NCI-H2107 (cell line): ENCODE measurements around the gene SEMA5A.
"Not testable (repeated sequence)": the region's sequence is repeated elsewhere in the genome, so short reads cannot be mapped to it uniquely, and the experiment has no call there.

Source experiments
- DNase-seq: peaks from one replicate; lab custom pipeline; 2025; lab: John Stamatoyannopoulos, UW

SEMA5A gene

DNA sequence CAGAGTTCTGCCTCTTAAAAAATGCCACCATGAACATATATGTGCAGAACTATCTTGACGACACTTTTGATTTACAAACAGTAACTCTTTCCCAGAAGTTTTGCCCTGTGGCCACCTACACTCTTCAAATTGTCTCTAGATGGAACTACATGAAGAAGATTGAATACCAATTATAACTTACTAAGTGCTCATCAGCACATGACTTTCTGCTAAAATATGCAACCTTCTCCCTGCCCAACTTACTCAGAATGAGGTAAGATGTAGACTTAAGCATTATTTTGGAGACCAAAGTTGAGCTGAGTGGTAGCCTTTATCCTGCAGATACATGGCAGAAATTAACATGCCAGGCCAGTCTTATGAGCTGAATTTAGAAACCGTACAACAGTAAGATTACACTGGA is 105.4 kb downstream of the SEMA5A start:
- no peak for DNase-seq

DNA sequence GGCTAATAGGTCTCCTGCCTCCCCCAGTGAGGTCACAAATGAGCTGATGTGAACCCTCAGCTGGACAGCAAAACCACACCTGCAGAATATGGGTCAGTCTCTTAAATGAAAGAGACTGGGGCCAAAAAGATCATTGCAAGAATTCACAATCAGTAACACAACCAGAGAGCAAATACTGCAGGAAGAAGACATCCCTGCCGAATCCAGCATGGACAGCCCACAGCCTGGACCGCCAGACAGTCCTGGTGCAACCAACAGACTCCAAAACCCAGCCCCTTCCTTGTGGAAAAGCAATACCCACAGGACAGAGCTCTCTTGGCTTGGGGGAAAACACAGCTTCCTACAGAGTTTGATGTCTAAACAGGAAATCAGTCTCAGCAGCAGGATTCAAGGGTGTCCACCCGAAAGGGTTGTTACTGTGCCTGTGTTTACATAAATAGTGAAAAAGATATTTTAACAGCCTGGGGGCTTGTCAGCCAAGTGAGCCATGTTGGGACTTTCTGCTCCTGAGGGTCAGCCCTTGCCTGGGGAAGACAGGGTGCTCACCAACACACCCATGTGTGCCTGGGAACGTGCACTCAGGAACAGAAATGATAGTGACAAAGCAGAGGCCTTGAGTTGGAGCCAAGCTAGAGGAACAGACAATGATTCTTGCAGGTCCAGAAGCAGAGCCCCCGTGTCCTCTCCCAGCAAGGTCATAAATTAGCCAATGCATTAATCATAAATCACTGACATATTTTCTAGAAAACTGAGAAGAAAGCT is 106.2 kb downstream of the SEMA5A start:
- DNase-seq: no peak

DNA sequence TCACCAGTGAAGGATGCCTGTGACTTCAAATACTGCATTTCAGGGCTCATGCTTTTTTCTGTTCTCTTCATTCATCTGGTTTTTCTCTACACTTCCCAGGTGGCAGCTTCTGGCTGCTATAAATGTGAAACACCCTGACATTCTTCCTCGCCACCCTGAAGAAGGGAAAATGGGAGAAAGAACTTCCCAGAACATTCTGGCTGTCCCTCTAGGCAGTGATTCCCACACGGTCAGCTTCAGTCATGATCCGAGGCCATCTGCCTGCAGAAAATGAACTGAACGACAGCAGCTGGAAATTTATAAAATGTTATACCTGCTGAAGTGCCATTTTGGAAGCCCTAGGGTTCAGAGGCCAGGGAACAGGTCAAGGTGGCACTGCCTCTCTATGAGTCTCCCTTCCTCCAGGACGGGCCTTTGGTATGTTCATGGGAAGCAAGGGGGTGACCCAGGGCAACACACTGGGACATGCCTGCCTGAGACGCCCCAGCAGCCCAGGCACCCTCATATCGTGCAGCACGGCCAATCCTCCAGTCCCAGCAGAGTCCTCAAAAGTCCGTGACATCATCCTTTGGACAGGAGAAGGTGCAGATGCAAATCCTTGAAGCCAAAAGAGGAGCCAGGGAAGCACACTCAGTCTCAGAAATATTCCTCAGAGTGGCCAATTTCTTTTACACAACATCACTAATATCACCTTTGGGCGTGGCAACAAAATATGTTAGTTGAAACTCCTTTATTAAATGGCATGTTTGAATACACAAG is 107.1 kb downstream of the SEMA5A start:
- DNase-seq: no peak

DNA sequence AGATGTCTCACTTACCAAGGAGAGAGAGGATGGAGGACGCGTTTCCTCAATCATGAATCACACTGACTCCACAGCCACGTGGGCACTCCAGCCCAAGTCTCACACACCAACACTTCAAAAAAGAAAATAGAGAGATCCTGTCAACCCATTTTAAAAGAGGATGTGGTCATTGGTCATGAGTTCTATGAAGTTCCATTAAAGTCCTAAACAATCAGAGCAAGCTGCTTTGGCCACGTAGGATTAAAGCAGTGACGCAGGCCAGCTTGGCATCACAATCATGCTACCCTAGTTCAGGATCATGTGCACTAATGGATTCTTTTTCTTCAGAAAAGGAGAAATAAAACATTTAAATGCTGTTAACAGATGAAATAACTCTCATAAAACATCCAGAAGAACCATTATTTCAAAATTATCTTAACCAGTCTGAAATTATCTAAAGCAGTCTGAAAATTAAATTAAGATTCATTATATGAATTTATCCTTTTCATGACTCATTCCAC is 108.1 kb downstream of the SEMA5A start:
- DNase-seq: no peak

DNA sequence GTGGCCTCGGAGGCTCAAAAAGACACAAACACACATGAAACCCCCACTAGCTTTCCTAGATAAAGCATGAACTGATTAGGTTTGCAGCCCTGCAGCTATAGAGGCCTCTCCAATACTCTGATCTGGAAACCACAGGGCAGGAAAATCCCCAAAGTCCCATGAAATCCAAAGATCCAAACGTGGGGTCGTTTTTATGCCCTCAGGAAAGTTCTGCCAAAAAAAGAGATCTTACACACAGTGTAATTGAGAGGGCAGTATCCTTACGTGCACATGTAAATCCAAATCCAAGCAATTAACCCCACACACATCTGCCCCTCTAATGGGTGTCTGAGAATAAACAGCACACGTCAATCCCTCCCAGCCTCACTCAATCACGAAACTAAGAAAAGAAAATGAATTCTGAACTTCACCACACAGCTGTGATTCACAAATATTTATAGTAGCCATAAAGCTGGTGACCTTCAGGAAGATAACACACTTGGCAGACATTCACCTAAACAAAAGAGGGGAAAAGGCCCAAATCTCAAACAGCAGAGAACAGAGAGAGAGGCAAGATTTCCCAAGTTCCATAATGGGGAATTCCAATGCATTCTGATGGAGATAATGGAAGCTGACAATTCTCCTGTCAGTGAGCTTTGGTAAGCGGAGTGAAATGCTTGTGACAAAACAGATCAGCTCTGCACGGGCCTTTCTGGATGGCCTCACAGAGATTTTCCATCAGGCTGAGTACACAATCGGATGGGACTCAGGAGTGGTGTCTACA is 114.2 kb downstream of the SEMA5A start:
- no peak for DNase-seq

DNA sequence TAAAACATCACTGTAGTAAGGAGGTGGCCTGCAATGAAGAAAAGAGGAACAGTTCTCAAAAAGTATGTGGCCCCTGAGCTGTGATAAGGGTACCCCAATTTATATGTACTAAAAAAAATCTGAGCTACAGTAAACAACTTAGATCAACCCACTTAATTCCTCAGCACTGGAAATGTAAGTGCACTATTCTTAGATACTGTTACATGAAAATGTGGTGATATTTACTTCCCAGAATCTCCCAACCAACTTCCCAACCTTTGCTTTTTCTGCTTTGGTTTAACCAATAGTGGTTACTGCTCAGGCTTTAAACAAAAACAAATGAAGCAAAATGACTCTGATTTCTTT is 114.8 kb downstream of the SEMA5A start:
- DNase-seq: no peak

DNA sequence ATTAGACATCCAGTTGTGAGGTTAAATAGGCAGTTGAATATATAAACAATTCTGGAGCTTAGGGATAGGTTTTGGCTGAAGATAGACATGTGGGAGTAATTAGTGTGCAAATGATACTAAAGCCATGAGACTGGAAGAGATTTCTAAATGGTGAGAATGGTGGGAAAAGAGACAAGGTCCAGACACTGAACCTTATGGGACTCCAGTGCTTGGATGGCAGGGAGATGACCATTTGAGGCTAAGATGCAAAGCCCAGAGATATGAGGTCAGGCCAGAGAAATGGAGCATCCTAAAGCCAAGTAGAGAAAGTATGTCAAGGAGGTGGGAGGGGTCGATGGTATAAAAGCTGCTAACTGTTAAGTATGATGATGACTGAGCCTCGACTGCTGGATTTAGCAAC is 115.6 kb downstream of the SEMA5A start:
- no peak for DNase-seq

DNA sequence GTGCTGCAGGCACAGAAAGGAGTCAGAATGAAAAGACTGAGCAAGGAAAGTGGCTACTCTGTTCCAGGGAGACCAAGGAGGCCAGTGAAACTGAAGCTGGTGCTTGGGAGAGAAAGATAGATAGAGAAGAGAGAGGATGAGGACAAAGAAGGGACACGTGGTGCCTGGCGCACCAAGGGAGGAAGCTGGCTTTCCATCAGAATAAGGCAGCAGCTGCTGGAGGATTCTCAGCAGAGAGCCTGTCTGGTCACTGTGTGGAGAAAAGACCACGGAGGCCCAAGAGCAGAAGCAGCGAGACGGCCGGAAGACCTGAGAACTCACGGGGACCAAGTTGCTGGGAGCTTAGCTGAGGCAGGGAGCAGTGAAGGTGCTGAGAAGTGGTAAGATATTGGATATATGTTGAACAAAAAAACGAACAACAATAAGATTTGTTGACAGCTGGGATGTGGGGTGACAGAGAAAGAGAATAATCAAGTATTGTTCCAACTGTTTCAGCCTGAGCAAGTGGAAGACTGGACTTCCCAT is 116.1 kb downstream of the SEMA5A start:
- DNase-seq: no peak

DNA sequence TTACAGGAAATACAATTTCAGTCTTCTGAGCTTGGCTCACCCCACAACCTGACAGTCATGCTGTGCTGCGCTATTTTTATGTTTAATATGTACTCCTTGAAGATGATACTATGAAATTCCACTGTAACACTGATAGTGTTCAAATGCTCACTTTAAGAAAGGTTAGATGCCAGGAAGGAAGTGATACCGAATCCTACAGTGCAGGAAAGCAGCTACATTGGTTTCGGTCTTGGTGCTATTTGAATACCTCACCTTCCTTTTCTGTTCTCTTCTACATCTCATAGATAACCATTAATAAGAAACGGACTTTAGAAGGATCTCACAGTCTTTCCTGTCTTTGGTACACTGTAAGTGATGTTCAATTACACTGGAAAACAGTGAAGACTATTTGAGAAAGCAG is 117.6 kb downstream of the SEMA5A start:
- DNase-seq: no peak

DNA sequence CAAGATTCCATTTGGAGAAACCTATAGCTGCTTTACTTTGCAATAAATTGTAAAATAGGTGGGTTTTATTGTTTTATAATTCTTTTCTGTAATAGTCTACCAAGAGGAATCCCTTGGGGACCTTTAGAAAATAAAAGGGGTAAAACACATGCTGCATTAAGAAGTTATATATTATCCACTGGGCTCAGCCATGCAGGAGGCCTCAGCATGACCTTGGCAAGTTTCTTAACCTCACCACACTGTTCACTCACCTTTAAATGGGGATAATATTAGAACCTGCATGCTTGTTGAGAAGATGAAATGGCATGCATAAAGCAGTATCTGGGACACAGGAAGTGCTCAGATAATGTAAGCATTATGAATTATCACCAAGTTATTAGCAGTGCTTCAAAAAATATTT is 120.2 kb downstream of the SEMA5A start:
- no peak for DNase-seq

DNA sequence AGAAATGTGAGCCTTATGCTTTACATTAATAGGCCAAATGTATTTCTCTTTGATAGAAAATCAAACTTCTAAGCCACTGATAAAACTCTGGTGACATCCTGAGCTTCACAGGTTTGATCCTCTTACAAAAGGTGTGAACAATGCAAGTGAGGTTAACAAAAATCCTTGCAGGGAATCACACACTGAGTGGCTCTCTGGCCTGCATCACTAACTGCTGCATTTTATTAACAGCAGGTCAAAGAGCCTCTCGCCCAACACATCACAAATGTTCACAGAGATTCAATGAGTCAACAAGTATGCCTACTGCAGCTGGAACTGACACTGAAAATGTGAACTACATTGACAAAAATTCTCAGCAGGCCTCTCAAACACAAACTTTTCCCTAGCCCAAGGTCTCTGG is 122.3 kb downstream of the SEMA5A start:
- DNase-seq: no peak

DNA sequence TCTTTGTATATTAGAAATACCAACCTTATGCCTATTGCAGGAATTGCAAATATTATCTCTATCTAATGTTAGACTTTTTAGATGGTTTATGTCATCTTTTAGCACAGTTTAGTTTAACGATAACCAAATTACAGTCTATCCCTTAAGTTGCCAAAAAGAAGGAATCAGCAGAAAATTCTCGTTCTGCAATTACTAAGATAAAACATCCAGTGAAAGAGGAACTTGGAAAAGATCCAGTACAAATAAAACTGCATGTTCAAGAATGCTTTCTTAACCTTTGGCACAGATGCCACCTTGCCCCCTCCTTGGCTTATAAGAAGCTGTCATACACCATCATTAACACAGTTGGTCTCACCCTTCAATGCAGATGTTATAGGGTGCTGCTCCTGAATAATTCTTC is 124.0 kb downstream of the SEMA5A start:
- no peak for DNase-seq

DNA sequence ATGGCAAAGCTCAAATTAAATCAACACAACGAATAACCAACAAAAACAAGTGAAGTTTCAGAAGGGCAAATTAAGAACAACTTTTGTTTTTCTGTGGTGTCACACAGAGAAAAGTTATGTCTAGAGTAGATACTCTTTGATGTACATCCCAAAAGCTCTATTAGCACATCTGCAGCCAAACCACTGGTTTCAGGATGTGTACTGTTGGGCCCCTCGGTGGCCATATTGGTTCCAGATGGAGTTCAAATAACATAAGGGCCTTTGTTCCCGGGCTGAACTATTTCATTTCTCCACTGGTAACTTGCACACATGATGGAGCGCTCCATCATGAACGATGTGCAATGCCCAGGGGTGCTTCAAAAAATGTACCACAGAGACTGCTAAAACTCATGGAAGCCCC is 126.1 kb downstream of the SEMA5A start:
- DNase-seq: no peak

DNA sequence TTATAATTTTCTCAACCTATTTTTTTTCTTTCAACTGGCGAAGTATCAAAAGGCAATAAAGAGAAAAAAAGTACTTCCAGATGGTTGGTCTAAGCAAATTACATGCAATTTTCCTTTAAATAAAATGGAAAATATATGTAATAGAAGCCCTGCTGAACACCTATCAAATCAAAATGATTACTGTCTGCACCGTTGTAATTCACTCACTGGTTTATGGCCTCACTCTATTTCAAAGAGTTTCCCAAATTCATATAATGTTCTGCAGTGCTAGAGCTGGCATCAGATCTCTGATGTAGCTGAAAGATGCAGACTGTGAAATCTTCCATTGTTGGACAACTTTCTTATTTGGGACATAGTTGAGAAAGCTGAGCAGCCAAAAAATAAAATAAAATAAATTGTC is 130.3 kb downstream of the SEMA5A start:
- no peak for DNase-seq

DNA sequence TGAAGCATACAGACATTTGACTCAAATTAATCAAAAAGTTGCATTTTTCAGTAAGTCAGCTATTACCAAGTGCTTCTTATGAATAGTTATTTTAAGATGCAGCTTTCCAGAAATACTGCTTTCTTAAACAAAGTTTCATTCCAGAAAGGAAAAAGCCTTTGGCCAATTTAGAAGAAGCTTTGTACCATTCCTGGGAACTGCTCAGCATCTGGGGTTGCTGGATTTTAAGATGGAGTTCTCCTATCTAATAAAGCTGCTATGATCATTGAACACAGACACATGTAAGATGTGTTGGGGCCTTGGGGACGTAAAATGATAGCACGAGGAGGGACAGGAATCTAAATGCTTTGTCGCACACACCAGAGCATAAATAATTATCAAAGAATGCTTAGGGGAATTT is 130.8 kb downstream of the SEMA5A start:
- DNase-seq: no peak

DNA sequence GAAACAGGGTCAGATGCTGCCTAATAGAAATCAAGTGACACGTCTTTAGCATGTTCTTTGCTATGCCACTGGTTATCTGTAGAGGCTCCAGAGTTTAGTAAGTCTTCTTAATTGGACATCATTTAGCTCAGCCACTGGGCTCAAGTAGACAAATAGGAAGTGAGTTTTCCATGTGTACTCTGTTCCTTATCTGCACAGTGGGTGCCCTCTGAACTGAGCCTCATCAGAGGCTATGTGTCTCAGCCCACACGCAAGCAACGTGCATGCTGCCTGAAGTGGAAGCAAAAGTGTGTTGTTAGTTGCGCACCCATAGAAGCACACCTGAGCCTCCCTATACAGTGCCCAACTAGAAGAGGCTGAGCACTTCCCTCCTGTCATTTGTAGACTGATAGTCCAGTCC is 134.7 kb downstream of the SEMA5A start:
- DNase-seq: no peak

DNA sequence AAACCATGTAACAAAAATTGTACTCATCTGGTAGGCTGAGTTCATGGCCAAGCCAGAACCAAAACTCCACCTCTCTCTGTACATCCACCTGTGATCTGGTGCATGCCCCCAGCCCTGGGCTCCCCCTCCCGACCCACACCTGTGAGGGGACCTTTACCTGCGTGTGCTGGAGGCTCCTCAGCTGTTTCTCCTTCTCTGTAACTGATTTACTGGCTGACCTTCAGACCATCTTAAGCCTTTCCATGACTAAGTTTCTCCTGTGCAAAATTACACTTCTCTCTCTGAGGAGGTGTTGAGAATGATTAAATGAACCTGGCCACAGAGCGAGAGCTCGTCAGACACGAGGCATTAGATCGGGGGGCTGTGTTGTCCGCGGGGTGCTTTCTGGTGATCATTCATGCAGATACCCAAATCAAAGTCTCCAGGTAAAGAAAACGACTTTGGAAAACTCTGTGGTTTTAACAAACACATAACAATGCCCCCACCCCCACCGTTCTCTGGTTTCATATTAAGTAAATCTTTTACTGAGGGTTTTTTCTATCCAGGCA is 136.4 kb downstream of the SEMA5A start:
- DNase-seq: no peak

DNA sequence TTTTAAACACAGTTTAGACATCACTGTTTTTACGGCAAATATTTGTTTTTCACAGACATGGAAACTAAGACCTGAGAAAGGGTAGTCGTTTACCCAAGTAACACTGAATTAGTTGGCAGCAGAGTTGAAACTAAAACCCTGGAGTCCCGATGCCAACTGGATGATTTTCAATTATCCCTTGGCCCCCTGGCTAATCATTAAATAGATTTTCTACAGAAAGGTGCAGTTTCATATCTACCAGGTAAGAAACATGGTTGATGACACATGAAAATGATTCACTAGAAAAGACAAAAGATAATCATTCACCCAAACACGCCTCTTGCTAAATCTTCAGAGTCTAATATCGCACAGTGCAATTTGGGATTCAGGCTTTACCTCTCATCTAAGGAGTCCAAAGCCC is 136.9 kb downstream of the SEMA5A start:
- DNase-seq: no peak

DNA sequence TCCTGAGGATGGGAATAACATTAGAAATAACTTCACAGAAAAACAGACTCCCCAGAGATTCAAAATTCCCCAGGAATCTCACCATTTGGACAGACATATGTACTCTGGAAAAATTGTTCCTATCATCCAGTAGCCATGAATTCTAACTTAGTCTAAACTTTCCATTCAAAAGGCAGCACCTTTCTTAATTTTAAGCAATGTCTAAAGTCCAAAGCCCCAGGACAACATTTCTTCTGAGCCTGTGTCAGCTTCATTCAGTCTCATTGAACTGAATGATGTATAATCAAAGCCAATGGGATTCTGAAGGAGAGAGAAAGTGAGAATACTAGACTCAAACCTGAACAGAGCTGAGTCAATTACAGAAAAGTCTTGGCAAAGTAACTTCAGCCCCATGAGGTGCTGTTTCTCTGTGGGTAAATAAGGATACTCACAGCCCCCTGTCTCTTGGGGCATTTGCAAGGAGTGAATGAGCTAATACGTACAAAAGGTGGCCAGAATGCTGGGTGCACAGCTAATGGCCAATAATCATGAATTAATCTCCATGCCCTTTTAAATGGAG is 140.6 kb downstream of the SEMA5A start:
- DNase-seq: no peak

DNA sequence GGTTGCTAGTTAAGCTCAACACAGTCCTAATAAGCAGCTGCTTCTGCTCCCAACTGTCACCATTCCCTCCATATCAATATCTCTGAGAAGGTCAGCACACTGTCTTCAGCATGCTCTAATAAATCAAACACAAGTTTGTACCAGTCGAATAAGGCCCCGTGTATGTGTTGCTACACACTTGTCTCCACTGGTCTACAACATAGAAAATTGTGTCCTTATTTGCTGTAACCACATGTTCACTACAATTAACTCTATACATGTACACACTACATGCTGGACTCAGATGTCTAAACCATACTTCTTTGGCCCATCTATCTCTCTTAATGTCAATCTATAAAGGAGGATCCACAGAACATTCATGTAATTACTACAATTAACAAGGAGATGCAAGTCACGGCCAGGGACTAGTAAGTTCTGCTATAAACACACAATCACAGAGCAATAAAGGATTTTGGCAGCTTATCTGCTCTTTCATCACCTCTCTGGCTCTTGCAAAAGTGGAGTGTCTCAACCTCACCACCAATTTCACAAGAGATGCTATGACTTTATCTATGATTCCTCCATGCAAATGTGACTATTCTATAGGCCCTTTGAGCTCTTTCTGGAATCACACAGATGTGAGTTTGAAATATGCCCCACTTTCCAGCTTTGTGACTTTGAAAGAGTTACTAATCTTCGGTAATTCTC is 143.9 kb downstream of the SEMA5A start:
- DNase-seq: no peak

DNA sequence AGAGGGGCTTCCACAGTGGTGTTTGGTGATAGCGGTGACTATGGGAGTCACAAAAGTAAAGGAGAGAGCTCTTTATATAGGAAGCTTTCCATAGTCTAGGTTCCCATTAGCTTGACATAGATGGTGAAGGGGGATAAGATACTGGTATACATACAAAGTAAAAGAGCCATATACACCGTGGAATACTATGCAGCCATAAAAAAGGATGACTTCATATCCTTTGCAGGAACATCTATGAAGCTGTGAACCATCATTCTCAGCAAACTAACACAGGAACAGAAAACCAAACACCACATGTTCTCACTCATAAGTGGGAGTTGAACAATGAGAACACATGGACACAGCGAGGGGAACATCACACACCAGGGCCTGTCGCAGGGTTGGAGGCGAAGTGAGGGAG is 146.1 kb downstream of the SEMA5A start:
- DNase-seq: not testable (repeated sequence)
